Mucosa of gallbladder (tissue), 1 donor: Measurements from ENCODE around the gene CABP4. TPM values are rescaled to one million over a fixed set of nuclear protein-coding genes. Genes with fewer than 3 reads are reported as not detected.

Source experiments
- DNase-seq: peaks from one replicate; pipeline ENCODE4 v3.0.0-alpha.2; 2020; ENCODE audit warnings: low spot score
- total RNA-seq: library from RNA; stranded (reverse); gene quantifications from one replicate; pipeline ENCODE4 v1.2.1, GENCODE V29; 2021
- donor health status: DM: no; HTN: no; CAD: no.

Gene CABP4
- total RNA-seq, 1 donor from 2014 or later: 3.8 TPM

DNA sequence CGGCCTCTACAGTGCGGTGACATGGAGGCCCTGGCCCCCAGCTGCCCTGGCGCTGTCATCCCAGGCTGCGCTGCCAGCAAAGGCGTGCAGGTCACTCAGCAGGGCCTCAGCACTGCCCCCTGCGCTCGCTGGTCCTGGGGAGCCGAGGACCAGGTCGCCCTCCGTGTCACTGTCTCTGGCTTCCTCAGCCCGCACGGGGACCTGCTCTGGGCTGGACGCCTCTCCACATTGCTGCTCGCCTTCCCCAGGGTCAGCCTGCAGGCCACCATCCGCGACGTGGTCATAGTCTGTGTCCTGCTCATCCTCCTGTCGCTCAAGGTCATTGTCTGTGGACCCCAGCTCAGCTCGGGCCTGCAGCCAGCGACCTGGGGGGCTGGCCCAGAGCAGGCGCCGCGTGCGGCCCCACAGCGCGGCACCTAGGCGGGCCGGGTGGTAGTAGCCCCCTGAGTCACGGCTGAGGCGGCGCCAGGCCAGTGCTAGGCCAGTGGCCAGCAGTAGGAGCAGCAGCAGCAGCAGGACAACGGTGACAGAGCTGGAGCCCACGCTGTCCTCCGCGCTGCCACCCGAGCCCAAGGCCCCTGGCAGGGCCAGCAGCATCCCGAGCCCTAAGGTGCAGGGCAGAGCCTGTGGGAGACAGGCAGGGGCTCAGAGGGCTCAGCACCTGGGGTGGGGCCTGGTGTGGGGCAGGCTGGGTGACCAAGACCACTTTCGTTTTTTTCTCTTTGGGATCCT, 19.3 kb upstream of the CABP4 start:
- DNase-seq: no peak

DNA sequence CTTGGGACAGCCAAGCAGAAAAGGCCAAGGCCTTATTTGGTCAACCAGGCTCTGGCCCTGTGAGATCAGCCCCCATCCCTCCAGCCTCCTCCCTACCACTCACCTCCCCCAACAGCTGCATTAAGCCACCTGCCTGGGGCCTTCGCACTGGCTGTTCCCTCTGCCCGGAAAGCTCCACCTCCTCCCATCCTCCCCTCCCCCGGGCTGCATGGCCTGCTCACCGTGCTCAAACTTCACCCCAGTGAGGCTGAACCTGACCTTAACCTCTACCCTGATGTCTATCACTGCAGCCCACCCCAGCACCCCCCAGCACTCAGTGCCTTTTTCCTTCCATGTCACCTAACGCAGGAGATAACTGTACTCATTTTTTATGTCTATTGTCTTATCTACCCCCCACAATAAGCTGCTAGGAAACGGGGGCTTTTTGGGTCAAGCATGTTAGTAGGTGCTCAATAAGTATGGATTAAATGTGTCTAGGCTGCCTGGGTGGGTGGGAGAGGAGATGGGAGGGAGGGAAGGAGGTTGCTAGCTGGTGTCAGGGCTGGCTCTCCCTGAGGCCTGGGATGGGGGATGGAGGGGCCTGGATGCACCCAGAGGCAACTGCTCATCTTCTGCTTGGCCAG, 18.6 kb upstream of the CABP4 start:
- no peak for DNase-seq

DNA sequence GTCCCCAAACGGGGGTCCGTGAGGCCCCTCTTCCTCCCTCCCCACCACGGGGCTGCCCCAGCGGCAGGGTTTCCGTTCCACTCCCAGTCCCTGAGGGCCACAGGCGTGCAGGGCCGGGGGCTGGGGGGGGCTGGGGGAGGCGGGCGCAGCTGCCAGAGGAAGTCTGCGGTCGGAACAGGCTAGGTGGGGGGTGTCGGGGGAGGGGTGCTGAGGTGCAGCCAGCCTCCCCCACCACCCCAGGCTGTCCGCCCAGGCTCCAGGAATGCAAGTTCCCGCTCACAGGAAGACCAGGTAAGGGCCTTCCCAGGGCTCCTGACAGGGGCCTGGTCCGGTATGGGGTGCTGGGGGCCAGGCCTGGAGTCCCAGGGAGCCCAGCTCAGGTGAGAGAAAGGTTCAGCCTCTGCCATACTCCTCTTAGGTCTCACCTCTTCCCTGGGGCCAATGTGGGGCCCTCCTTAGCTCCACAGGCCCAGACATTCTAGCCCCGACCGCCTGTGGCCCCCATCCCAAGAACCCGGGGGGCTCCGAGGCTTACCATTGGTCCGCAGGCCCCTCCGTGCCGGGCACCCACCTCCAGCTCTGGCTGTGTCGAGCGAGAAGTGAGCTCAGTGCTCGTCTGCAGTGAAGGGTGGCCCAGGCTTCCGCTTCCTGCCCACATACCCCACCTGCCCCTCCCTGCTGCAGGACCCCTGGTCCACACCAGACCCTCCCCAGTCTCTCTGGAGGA, 17.9 kb upstream of the CABP4 start, which contains the start of gene PTPRCAP:
TSS of gene PTPRCAP (minus strand) at position 601 of the 727 bp plus-strand sequence. CDS start at position 538, 63 bp downstream.
- DNase-seq: no peak

DNA sequence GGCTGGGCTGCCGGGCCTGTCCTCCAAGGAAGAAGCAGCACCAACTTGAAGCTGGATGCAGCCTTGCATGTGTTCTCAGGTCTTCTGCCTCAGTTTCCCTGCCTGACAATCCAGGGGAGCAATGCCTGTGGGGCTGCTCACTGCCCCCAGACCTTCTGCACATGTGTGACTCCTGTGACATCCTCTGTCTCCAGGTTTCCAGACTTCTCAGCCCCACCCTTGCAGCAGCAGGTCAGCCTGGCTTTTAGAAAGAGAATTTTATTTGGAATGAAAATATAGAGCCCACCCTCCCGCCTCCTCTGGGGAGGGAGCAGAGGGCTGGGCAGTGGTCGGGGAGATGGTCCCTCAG, 17.4 kb upstream of the CABP4 start:
- DNase-seq: no peak

DNA sequence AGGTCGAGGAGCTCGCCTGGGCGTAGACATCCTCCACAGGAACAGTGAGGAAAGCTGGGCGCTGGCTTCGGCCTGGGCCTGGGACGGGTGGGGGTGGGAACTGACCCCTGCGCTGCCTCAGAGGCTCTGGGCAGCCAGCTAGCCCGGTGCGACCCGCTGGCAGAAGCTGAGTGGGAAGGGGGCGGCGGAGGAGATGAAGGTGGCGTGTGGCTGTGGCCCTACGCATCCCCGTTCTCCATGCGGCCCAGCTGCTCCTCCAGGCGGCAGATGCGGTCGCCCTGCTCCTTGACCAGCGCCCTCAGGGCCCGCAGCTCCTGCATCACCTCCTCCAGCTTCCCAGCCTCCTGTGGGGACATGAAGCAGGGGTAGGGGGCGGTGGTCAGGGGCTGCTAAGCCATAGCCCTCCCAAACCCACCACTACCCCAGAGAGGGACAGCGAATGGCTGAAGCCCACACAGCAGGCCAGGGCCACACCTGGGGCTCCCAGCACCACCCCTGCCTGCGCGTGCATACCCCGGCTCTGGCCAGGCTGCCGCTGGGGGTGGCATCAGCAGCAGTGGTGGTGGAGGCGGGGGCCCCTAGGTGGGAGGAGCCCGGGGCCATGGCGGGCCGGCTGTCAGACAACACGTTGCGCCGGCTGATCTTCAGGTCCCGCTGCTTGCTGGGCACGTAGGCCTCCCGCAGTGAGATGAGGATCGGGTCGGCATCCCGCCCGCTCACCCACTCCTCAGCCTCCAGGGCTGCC, 16.8 kb upstream of the CABP4 start:
- no peak for DNase-seq

DNA sequence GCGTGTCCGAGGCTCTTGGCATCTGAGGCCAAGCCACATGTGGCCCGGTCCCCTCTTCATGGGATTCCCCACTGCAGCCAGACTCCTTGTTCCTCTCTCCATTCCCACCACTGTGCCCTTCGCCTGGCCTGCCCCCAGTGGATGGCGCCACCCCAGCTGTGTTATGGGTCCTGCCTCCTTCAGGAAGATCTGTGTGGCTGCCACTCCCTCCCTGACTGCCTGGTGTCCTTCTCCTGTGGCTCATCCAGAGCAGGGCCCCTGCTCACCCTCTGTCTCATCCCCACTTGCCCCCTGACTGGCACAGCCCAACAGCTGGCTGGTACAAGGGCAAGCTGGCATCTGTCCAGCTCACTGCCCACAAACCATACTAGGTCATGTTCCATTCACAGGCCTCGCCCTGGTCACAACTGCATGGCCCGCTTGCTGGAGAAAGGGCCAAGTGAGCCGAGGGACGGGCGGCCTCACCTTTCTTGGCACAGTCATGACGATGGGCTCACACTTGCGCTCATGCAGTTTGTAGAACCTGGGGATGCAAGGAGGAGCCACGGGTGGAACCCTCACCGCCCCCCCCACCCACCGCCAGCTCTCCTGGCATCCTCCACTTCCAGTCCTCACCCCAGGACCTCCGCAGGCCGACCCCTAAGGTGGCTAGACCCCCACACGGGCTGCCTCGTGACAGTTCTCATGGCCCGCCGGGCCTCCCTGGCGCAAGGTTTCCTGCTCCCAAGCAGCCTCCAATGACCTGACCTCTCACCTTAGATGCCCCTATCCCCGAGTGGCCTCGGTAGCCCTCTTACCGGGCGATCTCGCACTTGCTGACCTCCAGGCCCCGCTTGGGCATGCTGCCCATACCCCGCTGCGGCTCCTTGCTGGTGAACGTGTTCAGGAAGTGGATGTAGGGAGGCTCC, 15.6 kb upstream of the CABP4 start:
- DNase-seq: no peak

DNA sequence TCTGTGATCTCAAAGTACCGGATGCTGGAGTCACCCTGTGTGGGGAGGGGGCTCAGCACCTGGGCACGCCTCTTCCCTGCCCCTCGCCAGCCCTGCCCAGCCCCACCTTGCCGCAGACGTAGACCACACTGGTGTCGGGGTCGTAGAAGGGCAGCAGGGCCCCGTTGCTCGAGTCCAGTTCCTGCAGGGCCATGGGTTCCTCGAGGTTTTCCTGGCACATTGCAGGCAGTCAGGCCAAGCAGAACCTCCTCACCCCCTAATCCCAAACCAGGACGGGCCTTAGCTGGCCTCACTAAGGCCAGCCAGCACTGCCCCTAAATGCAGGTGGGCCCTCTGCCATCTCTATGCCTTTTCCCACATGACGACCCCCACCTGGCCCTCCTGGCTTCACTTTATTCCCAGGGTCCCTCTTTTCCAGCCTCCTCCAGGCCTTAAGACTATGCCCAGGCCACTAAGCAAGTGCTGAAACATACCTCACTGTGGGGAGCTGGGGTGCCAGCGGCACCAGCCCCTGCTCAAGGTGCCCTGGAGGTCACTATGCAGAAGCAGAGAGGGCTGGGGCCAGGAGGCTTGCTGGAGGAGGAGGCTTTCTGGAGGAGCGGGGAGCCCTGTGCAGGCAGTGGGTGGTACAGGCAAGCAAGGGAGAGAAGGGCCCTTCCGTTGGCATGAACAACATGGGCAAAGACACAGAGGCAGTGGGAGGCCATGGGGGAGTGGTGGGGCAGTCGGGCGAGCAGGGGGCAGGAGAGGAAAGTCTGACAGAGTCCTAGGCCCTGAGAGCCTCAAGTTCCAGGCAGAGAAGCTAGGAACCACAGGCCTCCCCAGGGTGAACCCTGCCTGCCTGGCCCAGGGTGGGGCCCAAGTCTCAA, 14.7 kb upstream of the CABP4 start:
- no peak for DNase-seq

DNA sequence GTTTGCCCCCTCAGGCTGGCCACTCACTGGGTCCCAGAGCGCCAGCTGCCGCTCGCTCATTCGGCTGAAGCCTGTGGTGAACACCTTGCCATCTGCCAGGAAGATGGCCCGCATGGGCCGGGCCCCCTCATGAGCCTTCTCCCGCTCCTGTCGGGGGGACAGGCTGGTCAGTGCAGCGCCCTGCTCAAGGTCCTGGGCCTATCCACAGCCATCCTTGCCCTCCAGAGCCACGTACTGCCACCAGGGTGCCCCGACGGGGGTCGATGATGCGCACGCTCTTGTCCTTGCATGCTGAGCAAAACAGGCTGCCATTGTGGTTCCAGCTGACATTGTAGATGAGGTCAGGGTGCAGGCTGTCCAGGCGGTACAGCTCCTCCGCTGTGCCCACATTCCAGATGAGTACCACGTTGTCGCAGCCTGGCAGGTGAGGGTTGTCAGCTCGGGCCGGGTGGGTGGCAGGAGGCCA, 14.0 kb upstream of the CABP4 start:
- DNase-seq: no peak

DNA sequence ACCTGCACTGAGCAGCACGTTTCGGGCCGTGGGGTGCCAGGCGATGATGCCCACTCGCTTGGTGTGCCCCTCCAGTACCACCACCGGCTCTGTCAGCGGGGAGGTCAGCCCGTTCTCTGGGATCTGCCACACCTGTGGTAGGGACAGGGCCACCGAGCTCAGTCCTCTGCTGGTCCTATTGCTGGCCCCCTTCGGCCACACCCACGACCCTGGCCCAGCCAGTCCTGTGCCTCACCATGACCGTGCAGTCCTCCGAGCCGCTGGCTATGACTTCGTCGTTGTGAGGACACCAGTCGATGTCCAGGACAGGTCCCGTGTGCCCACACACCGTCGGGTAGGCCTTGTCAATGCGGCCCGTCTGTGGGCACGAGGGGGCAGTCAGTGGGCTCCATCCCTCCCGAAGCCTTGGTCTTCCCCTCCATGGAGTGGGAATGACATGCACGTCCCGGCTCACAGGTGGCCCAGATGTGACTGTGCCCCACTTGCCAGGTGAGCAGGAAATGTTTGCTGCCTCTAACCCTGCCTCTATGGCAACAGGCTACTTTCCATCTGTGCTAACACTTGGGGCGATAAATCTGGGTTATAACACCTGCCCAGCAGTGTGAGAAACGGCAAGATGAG, 13.3 kb upstream of the CABP4 start:
- DNase-seq: no peak

DNA sequence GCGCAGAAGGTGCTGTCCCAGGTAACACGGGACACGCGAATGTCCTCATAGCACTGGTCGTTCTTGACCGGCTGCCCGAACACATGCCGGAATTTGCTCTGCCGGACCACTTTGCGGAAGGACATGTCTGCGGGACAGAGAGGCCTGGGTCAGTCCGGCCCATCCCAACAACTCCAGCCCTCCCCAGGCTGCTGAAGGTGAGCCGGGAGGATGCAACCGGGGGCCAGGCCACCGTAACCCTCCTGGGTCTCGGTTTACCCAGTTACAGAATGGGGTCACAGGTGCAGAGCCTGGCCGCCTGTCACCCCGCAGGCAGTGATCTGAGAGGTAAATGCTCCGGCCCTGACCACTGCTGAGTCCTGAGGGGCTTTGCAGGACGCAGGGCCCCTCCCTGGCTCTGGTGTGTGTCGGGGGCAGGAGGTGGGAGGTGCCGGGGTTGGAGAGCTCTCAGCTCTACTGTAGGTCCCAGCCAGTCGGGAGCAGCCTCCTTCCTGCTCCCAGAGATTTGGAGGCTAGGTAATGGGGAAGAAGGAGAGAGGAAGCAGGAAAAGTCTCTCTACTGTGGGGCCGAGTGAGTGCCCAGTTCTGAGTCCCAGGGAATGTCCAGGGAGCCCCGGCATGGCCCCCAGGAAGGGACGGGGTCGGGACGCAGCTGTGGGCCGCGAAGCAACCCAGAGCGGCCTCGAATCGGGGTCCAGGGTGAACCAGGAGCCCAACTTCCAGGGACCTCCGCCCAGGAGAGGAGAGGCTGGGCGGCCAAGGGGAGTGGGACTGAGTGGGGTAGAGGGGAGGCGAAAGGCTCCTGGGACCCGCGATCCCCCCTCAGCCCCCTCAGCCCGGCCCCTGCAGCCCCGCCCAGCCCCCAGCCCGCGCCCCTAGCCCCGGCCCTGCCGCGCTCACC, 12.4 kb upstream of the CABP4 start:
- no peak for DNase-seq

DNA sequence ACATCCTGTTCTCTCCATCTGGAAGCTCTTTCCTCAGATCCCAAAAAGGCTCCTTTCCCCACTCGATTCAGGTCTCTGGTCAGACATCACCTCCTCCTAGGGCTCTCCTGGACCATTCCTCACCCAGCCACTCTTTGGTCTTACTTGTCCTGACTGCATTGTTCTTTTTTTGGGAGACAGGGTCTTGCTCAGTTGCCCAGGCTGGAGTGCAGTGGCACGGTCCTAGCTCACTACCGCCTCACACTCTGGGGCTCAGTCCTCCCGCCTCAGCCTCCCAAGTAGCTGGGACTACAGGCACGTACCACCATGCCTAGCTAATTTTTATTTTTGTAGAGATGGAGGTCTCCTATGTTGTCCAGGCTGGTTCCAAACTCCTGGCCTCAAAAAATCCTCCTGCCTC, 9.6 kb upstream of the CABP4 start:
- DNase-seq: no peak

DNA sequence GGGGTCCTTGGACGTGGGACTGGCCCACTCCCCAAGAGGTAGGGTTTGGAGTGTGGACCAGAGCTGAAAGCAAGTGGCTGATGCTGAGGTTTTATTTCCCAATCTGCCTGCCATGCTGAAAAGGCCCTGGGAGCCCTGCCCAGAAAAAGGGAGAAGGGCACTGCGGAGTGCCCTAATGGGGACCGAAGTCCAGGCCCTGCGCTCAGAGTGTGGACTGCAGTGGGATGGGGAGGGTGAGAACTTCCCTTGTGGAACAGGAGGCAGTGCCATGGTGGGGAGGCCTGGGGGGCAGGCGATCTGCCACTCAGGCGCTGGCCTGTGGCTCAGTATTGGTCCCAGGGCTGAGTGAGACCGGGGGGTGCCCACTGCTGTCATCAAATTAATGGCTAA, 6.9 kb upstream of the CABP4 start:
- DNase-seq: no peak

DNA sequence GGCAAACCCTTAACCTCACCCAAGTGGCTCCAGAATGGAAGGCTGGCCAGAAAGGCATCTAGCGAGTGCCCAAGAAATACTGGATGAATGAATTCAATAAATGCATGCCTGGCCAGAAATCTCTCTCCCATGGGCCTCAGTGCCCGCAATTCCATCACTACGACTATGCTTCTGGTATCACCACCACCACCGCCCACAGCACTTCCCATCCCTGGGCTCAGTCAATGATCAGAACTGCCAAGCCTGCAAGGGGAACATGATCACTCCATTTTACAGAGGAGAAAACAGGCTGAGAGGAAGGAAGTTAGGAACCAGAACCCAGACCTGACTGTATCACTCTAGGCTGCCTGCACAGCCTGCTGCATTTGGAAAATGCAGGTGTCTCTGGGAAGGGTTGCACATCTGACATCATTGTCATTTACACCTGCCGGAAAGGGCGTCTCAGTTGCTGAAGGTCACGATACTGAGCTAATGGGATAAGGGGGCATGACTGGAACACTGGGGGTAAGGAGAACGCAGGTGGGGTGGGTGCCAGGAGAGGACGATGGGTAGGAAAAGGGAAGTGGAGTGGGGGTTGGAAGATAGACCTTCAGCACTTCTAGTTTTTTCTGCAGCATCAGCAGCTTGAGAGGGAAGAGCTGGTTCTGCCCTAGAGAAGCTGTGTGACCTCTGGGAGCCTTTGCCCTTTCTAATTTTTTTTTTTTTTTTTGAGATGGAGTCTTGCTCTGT, 5.9 kb upstream of the CABP4 start:
- no peak for DNase-seq

DNA sequence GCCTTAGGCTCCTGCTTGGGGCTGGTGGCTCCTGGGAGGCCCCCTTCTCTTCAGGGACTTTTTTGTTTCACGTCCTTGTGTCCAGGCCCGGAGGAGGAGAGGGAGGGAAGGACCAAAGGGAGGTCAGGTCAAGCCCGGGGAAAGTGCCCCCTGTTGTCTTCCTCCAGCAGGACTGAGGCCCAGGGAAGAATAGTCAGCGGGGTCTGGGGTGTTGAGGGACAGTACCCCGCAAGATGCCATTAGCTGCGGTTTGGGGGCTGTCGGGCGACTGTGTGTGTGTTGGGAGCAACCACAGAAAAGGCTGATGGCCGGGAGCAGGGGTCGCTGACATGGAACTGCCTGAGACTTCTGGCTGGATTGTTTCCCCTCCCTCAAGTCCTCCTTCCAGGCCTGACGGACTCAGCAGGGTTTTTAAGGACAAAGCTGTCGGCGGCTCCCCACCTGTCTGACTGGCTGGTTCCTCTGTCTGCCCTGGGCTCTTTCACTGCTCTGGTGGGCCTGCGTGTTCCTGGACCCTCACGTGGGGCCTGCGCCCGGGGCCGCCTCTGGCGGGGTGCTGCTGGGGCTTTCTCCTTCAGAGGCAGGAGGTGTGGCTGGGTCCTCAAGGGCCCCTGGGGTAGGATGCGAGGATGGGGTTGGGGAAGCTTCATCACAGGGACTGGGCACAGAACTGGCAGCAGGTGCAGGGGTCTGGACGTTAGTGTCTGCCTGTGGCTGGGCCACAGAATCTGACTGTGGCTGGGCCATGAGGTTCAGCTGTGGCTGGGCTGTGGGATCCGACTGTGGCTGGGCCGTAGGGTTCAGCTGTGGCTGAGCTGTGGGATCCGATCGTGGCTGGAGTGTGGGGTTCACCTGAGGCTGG, 4.1 kb upstream of the CABP4 start:
- no peak for DNase-seq

DNA sequence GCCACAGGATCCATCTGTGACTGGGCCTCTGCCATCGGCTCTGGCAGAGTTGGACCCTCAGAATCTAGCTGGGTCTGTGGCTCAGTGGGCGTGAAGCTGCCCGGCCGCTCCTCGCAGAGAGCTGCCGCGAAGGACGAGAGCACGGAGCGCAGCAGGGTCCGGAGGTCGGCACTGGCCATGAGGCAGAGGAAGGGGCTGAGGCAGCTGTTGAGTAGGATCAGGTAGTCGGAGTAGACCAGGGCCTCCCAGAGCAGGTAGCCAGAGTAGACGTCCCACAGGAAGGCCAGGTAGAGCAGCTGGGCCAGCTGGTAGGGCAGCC, 3.5 kb upstream of the CABP4 start:
- no peak for DNase-seq

DNA sequence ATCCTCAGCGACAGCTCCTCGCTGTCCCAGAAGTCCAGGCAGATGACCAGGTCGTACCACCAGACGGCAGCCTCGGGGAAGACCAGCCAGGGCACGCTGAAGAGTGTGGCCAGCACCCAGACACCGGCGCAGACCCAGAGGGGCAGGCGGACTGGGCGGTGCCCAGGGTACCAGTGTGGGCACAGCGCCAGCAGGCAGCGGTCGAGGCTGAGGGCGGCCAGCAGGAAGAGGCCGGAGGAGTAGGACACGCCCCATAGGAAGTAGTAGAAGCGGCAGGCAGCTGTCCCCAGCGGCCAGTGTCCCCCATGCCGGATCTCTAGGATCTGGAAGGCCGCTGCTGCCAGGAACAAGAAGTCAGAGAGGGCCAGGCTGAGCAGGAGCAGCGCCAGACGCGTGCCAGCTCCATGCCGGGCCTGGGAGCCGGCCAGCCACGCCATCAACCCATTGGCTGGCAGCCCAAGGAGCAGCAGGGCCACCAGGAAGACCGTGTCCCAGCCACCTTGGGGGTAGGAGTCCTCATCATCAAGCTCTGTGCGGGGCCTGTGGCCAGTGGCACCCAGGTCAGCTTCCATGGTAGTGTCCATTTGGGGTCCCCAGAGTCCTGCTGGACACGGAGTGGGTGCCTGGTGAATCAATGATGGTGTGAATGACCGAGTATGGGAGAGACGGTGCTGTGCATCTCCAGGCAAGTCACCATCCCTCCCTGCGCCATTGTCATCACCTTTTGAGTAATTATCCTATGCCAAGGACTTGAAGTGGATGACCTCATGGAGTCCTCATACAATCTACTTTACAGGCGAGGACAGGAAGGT, 2.8 kb upstream of the CABP4 start, which contains the start of gene GPR152:
TSS of gene GPR152 (minus strand) at position 589 of the 812 bp plus-strand sequence. CDS start at position 584, 5 bp downstream.
- no peak for DNase-seq
